ENCODE data around the gene PEAK1.
A peak's percentile ranks its signal among the peaks of the same experiment; 100 is the strongest.

PEAK1 gene

DNA sequence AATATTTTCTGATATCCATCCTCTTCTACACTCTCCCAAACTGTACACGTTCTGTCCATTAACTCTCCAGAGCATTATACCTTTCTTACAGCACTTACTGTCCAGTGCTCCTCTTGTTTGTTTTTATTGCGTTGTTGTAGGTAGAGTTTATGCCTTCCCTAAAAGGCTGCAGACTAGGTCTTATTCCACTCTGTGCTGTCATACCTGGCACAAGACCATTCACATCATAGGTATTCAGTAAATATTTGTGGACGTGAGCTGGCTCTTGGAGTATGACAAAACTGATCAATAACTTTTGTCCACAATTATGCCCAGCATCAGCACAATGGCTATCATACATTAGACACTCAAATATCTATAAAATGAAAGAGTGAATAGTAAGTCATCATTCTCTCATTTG lies 5.2 kb upstream of the PEAK1 start:
- DNase-seq (ENCODE audit: low read depth): no peak
- TF ChIP-seq, protein P1, sequence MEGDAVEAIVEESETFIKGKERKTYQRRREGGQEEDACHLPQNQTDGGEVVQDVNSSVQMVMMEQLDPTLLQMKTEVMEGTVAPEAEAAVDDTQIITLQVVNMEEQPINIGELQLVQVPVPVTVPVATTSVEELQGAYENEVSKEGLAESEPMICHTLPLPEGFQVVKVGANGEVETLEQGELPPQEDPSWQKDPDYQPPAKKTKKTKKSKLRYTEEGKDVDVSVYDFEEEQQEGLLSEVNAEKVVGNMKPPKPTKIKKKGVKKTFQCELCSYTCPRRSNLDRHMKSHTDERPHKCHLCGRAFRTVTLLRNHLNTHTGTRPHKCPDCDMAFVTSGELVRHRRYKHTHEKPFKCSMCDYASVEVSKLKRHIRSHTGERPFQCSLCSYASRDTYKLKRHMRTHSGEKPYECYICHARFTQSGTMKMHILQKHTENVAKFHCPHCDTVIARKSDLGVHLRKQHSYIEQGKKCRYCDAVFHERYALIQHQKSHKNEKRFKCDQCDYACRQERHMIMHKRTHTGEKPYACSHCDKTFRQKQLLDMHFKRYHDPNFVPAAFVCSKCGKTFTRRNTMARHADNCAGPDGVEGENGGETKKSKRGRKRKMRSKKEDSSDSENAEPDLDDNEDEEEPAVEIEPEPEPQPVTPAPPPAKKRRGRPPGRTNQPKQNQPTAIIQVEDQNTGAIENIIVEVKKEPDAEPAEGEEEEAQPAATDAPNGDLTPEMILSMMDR (conservative IDR thresholded peaks at IDR 0.05; ENCODE audit: low read depth, low read length): no peak
- H3K4me3 ChIP-seq (ENCODE audit: low read length): no peak overlapping the region

DNA sequence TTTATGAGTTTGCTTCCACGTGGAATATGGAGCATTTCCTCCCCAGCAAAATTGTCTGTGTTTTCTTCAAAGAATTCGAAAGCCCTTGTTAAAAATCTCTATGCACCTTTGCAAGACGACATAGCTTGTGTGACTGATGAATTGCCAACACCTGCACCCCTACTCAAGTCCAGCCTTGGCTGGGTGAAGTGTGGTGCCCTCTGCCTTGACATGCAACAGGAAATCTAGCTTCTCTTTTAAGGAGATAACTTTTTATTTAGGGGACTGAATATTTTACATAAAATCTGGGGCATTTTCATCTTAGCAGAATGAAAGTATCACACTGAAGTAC lies 1.4 kb upstream of the PEAK1 start:
- TF ChIP-seq, protein P1 (conservative IDR thresholded peaks at IDR 0.05; ENCODE audit: low read depth, low read length): no peak
- peak overlapping the region; percentile 92 for H3K4me3 ChIP-seq (ENCODE audit: low read length)
- DNase-seq (ENCODE audit: low read depth): no peak

DNA sequence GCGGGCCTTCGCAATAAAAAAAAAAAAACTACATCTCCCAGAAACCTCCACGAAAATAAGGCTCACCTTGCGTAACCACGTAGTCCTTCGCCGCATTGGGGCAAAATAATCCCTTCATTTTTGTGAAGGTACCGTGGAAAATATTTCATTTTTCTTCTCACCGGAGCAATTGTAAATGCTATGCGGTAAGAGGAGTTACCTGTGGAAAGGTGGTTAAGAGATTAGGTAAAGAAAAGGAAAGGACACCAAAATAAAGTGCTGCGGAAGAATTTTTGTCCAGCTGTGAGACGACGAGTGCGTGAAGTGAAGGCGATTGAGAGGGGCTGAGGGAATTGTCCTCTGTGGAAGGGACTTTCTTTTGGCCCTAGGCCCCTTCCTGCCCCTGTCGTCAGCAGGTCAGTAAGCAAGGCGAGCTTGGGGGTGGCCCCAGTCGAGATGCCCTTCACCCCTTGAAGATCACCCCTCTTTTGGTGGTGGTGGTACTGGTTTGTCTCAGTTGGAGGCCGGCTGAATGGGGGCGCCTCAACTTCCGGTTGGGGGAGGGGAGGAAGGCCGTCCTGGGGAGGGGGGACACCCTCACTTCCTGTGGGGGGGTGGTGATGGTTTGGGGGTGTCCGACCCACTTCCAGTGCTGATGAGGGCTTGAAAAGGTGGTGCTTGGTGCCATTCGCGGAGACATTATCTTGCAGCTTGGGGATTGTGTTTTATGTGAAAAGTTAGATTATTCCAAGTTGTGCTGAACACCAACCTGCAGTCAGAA lies 886 bp upstream of the PEAK1 start, which contains the start of gene HMG20A:
Gene HMG20A, plus strand, starts transcription at position 279 of the 760 bp plus-strand sequence. CDS start 37,520 bp downstream, outside the sequence.
- DNase-seq (ENCODE audit: low read depth): peak; percentile 54
- H3K4me3 ChIP-seq (ENCODE audit: low read length): peak within 1 kb of the TSS; percentile 92
- TF ChIP-seq, protein P1 (conservative IDR thresholded peaks at IDR 0.05; ENCODE audit: low read depth, low read length): peak; percentile 0

DNA sequence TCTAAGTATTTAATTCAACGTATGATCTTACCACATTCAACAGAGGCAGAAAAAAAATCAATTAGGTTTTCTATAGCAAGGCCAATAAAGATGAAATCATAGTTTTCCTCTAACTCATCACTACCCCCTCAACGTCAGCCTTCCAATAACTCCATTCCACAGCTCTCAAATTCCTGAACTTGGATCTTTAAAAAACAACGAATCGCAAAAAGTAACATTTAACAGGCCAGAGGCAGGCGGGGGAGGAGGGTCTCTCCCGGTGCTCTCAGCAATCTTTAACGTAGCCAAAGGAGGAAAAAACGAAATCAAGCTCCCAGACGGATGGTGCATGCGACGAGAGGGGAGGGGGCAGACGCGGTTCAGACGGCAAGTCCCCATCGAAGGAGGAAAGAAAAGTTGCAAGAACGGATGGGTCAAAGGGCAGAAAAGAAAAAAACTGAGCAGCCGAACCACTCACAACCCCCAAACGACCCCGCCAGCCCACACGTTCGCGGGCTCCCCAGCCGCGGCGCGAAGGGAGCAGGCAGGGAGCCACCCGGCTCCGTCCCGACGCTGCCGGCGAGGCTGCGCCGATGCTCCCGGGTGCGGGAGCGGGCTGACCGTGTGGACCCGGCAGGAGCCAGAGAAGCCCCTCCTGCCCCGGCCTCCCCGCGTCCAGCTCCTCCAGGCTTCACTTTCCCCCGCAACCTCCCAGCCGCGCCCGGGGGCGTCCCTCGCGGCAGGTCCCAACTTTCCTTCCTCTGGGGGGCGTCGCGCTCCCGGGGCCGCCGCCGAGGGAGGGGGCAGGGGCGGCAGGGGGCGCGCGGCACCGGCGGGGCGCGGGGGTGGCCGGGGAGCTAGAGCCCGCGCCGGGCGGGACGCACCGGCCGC lies 703 bp downstream of the PEAK1 start:
- TF ChIP-seq, protein P1 (conservative IDR thresholded peaks at IDR 0.05; ENCODE audit: low read depth, low read length): no peak
- peak overlapping the region; percentile 82 for H3K4me3 ChIP-seq (ENCODE audit: low read length)

DNA sequence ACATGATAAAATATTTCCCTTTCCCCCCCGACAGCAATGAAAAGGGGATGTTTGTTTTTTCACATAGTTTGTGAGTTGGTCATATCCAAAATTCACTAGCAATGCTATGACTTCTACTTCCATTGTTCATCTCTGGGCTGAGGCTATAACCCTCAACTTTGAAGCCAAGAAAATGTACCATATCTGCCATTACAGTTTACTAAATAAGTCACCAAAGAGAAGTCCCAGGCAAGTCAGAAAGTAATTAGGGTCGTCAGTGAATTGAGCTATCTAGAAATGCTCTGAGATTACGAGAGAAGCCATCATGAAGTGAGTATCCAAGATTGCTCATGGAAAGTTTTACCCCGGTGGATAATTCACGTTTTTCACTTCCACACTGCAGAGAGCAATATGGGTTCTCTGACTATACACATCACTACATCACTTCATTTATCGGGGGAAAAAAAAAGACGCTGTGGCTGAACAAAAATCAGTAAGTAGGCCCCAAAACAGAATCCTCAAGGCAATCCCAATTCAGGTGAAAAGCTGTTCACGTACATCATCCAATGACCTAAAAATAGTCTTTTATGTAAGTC lies 1.4 kb downstream of the PEAK1 start:
- DNase-seq (ENCODE audit: low read depth): no peak

More for the DNA sequence above, 703 bp downstream of the PEAK1 start:
- no peak for DNase-seq (ENCODE audit: low read depth)

DNA sequence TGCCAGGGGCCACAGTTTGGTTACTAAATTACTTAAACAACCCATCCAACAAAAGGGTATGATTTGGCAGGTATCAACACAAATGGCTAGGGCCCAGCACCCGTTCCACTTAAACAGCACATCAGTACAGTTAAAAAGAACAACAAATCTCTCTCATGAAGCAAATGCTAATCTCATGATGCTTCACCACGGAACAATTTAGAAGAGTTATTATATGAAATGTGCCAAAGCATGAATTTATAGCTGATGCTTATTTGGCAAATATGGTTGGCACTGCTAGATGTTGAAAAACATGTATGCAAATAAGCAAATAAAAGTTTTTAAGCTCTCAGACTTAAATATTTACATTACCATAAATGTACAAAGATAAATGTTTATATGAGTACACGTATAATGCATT lies 2.3 kb downstream of the PEAK1 start:
- no peak for DNase-seq (ENCODE audit: low read depth)
- TF ChIP-seq, protein P1 (conservative IDR thresholded peaks at IDR 0.05; ENCODE audit: low read depth, low read length): no peak
- H3K4me3 ChIP-seq (ENCODE audit: low read length): no peak overlapping the region

More for the DNA sequence above, 1.4 kb downstream of the PEAK1 start:
- H3K4me3 ChIP-seq (ENCODE audit: low read length): peak overlapping the region; percentile 82
- TF ChIP-seq, protein P1 (conservative IDR thresholded peaks at IDR 0.05; ENCODE audit: low read depth, low read length): no peak
